Lung (tissue), 12 donors: Measurements from ENCODE around the gene NSG2. TPM values are rescaled to one million over a fixed set of nuclear protein-coding genes. Genes with fewer than 3 reads are reported as not detected.

Source experiments
- ATAC-seq: fragments of 200-7000 bp; cut with Tn5 transposase; one replicate; pipeline ENCODE4 v1.9.1; 2020; ENCODE audit warnings: moderate number of reproducible peaks; ENCODE audit not compliant: insufficient read depth, low FRiP score
- DNase-seq, 3 donors: peaks; one replicate each; pipeline ENCODE4 v3.0.0-alpha.2; 2013 to 2017
- H3K27ac ChIP-seq, 2 donors: one replicate each; pipeline ENCODE4 v1.5.1; 2013; ENCODE audit warnings: mild to moderate bottlenecking in 2 of 2, moderate library complexity in 2 of 2, control low read depth in 1 of 2, inconsistent platforms in 1 of 2, low read depth in 1 of 2, low read length in 1 of 2
- H3K27me3 ChIP-seq, 3 donors: one replicate each; pipeline ENCODE4 v1.5.1; 2013; ENCODE audit warnings: low read length in 2 of 3; ENCODE audit not compliant: control insufficient read depth in 3 of 3, insufficient read depth in 3 of 3
- H3K36me3 ChIP-seq, 4 donors: one replicate each; pipeline ENCODE4 v1.5.1; 2013; ENCODE audit warnings: low read length in 4 of 4, mild to moderate bottlenecking in 1 of 4, moderate library complexity in 1 of 4; ENCODE audit not compliant: control insufficient read depth in 4 of 4, insufficient read depth in 4 of 4
- H3K4me1 ChIP-seq, 5 donors: one replicate each; pipeline ENCODE4 v1.5.1; 2013; ENCODE audit warnings: low read length in 5 of 5, mild to moderate bottlenecking in 2 of 5, moderate library complexity in 1 of 5; ENCODE audit not compliant: control insufficient read depth in 5 of 5, insufficient read depth in 5 of 5
- H3K4me3 ChIP-seq: one replicate; pipeline ENCODE4 v1.5.1; 2013; ENCODE audit warnings: mild to moderate bottlenecking, control low read depth, moderate library complexity
- H3K9ac ChIP-seq, 2 donors: one replicate each; pipeline ENCODE4 v1.5.1; 2013; ENCODE audit warnings: low read length in 2 of 2, control low read depth in 1 of 2; ENCODE audit not compliant: insufficient read depth in 1 of 2
- H3K9me3 ChIP-seq, 4 donors: one replicate each; pipeline ENCODE4 v1.5.1; 2013; ENCODE audit warnings: low read length in 3 of 4, mild to moderate bottlenecking in 1 of 4, moderate library complexity in 1 of 4; ENCODE audit not compliant: control insufficient read depth in 4 of 4, insufficient read depth in 3 of 4
- WGBS, 2 donors: extraction: QIAGEN DNeasy Blood & Tissue Kit; methylation state at CpG; one replicate each; pipeline ENCODE4 v1.1.7; 2013; 5-methylcytosine and 5-hydroxymethylcytosine counted together
- polyA plus RNA-seq, 2 donors: library from polyadenylated mRNA; stranded (reverse); fragments of 200-250 nt; gene quantifications; one replicate each; pipeline ENCODE4 v1.2.1, GENCODE V29; 2013
- total RNA-seq, 2 donors: library from RNA; depleted of rRNA in 1 of 2; stranded (reverse); fragments of >200 nt in 1 of 2; gene quantifications; one replicate each; pipeline ENCODE4 v1.2.1, GENCODE V29; 2014 to 2021
- TF ChIP-seq, protein P1 (sequence below): IDR thresholded peaks from 2 replicates; pipeline ENCODE4 v1.5.1; 2012; ENCODE audit warnings: mild to moderate bottlenecking; ENCODE audit errors: control extremely low read depth, extremely low read depth
- donor health status: control.
- donor health status: control.
- donor health status: Bipolar disorder and iron deficiency.
- donor health status: healthy.
- donor health status: DM: yes; HTN: yes; CAD: no.

The NSG2 gene
- total and polyA plus RNA-seq, 4 donors, result 0.13 to 1.6 (median 0.16) TPM; not detected in 1

- DNase-seq (no peak), ATAC-seq (no peak)
- Histone ChIP-seq H3K36me3 (no peaks in the 10 kb centered on the region), H3K27me3 (no peaks in the 10 kb centered on the region), H3K4me3 (no peak overlapping the region), H3K4me1 (peaks cover 0 to 1% (median 0%) of the 10 kb centered on the region in 5 donors), H3K9ac (no peak overlapping the region), H3K9me3 (peaks cover 0 to 2% (median 0%) of the 10 kb centered on the region in 4 donors), H3K27ac (no peak overlapping the region)
- TF ChIP-seq, protein P1, sequence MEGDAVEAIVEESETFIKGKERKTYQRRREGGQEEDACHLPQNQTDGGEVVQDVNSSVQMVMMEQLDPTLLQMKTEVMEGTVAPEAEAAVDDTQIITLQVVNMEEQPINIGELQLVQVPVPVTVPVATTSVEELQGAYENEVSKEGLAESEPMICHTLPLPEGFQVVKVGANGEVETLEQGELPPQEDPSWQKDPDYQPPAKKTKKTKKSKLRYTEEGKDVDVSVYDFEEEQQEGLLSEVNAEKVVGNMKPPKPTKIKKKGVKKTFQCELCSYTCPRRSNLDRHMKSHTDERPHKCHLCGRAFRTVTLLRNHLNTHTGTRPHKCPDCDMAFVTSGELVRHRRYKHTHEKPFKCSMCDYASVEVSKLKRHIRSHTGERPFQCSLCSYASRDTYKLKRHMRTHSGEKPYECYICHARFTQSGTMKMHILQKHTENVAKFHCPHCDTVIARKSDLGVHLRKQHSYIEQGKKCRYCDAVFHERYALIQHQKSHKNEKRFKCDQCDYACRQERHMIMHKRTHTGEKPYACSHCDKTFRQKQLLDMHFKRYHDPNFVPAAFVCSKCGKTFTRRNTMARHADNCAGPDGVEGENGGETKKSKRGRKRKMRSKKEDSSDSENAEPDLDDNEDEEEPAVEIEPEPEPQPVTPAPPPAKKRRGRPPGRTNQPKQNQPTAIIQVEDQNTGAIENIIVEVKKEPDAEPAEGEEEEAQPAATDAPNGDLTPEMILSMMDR, result no peak
- 91 to 100% methylated on average over 1 of the region's 1 CpG for WGBS, 2 donors
Observed at GRCh38 chr5:174087783-174088182, 42.3 kb downstream of the NSG2 start.

DNA sequence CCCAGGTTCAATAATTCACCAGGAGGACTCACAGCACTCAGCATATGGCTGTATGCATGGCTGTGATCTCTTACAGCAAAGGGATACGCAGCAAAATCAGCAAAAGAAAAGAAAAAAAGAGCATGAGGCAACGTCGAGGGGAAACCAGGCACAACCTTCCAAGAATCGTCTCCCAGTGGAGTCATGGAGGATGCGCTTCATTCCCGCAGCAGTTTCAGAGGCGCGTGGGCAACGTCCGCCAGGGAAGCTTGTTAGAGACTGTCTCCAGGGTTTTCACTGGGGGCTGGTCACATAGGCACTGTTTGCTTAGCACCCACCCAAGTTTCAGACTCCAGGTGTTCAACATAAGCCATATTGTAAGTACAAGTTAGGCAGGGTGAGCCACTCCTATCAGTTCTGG lies 44.6 kb downstream of the NSG2 start:
- DNase-seq, result no peak
- 85 to 91% methylated on average over 10 of the region's 10 CpGs for WGBS, 2 donors
- TF ChIP-seq, protein P1, result no peak
- Histone ChIP-seq H3K27me3 (no peaks in the 10 kb centered on the region), H3K36me3 (no peaks in the 10 kb centered on the region), H3K4me1 (peaks cover 0 to 1% (median 0%) of the 10 kb centered on the region in 5 donors), H3K9ac (no peak overlapping the region), H3K4me3 (no peak overlapping the region), H3K27ac (no peak overlapping the region), H3K9me3 (peaks cover 0 to 9% (median 0%) of the 10 kb centered on the region in 4 donors)
- no peak for ATAC-seq

DNA sequence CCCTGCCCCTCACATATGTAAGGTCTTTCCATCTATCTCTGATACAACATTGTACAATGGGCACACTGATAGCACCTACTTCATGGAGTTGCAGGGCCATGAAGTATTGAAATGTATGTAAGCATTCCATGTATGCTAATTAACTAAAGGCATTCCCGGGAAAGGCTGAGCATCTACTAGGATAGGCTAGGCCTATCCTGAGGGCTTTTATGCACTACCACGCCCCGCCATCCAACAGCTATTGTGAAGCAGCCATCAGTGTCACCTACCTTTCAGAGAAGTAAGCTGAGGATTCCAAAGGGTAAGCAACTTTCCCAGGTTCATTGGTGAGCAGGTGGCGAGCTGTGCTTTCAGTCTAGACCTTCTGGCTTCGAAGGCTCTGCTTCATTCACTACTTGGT lies 47.6 kb downstream of the NSG2 start:
- WGBS, 2 donors, result 85 to 87% methylated on average over 5 of the region's 5 CpGs
- DNase-seq (no peak), ATAC-seq (no peak)
- Histone ChIP-seq H3K27ac (no peak overlapping the region), H3K9ac (no peak overlapping the region), H3K4me1 (no peaks in the 10 kb centered on the region), H3K36me3 (no peaks in the 10 kb centered on the region), H3K4me3 (no peak overlapping the region), H3K27me3 (peaks cover 0 to 2% (median 0%) of the 10 kb centered on the region in 3 donors), H3K9me3 (peaks cover 0 to 9% (median 0%) of the 10 kb centered on the region in 4 donors)
- TF ChIP-seq, protein P1, result no peak
